Measurements from ENCODE around the gene LCTL.

Gene LCTL

GRCh38 chr15:66587020-66587419, 21.2 kb upstream of the LCTL start:
- no peak overlapping the region for H3K4me3 ChIP-seq (ENCODE audit: low read depth, low read length)
- TF ChIP-seq, protein P1, sequence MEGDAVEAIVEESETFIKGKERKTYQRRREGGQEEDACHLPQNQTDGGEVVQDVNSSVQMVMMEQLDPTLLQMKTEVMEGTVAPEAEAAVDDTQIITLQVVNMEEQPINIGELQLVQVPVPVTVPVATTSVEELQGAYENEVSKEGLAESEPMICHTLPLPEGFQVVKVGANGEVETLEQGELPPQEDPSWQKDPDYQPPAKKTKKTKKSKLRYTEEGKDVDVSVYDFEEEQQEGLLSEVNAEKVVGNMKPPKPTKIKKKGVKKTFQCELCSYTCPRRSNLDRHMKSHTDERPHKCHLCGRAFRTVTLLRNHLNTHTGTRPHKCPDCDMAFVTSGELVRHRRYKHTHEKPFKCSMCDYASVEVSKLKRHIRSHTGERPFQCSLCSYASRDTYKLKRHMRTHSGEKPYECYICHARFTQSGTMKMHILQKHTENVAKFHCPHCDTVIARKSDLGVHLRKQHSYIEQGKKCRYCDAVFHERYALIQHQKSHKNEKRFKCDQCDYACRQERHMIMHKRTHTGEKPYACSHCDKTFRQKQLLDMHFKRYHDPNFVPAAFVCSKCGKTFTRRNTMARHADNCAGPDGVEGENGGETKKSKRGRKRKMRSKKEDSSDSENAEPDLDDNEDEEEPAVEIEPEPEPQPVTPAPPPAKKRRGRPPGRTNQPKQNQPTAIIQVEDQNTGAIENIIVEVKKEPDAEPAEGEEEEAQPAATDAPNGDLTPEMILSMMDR (IDR thresholded peaks at IDR 0.05; ENCODE audit: borderline replicate concordance, insufficient read depth, low read depth, low read length): no peak

DNA sequence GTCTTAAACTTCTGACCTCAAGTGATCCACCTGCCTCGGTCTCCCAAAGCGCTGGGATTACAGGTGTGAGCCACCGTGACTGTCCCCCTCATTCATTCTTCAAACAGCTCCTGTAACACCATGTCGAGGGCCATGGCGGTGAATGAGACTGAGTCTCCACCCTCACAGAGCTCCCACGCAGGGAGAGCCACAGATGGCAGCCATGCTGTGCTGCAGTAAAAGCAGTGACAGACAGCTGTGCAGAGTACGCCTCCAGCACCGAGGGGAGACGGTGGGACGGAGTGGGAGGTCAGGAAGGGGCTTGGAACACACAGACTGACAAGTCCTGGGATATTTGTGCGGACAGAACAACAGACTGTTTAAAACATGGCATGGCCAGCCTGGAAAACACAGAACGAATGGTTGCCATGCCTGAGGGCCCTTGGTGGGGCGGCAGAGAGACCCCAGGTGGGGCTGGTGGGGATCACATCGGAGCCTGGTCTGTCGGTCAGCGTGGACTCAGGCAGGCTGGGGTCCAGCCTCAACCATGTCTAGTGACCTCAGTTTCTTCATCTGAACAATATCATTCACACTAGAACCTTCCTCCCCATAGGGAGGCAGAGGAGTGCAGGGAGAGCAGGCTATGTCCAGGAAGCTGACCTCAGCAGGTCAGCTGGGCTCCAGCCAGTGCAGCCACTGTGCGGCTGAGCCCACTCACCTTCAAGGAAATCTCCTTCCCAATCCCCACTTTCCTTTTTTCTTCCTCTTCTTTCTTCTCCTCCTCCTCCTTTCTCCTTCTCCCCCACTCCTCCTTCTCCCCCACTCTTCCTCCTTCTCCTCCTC, 20.6 kb upstream of the LCTL start:
- no peak overlapping the region for H3K4me3 ChIP-seq (ENCODE audit: low read depth, low read length)

DNA sequence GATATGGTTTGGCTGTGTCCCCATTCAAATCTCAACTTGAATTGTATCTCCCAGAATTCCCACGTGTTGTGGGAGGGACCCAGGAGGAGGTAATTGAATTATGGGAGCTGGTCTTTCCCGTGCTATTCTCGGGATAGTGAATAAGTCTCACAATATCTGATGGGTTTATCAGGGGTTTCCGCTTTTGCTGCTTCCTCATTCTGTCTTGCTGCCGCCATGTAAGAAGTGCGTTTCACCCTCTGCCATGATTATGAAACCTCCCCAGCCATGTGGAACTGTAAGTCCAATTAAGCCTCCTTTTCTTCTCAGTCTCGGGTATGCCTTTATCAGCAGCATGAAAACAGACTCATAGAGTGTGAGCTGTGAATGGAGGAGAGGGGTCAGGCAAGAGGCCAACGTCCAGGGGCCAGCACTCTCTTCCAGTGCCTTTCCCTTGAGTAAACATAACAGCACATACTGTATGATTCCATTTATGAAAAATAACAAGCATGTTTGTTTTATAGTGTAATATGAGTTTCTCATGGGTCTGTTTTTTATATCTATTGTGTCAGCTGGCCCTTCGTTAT, 16.3 kb upstream of the LCTL start:
- no peak overlapping the region for H3K4me3 ChIP-seq (ENCODE audit: low read depth, low read length)
- TF ChIP-seq, protein P1 (IDR thresholded peaks at IDR 0.05; ENCODE audit: borderline replicate concordance, insufficient read depth, low read depth, low read length): no peak

More for the DNA sequence above, 20.6 kb upstream of the LCTL start:
- TF ChIP-seq, protein P1 (IDR thresholded peaks at IDR 0.05; ENCODE audit: borderline replicate concordance, insufficient read depth, low read depth, low read length): no peak

DNA sequence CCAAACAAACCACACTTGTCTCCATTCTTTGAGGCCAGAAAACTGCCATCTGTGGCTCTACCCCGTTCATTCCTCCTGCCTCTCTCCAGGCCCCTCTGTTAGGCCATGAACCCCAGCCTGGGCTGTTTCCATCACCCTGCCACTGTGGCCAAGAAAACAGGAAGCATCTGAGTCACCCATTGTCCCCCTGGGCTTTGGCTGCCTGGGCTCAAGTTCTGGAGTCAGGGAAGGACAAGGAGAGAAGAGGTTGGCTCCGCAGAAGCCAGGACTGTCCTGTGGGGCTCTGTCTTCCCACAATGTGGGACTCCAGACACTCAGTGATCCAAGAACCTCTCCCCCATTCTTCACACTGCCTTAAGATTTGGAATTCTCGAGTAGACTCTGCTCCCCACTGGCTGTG, 14.8 kb upstream of the LCTL start:
- H3K4me3 ChIP-seq (ENCODE audit: low read depth, low read length): no peak overlapping the region
- TF ChIP-seq, protein P1 (IDR thresholded peaks at IDR 0.05; ENCODE audit: borderline replicate concordance, insufficient read depth, low read depth, low read length): no peak

GRCh38 chr15:66578286-66578875, 12.6 kb upstream of the LCTL start:
- TF ChIP-seq, protein P1 (IDR thresholded peaks at IDR 0.05; ENCODE audit: borderline replicate concordance, insufficient read depth, low read depth, low read length): no peak
- no peak overlapping the region for H3K4me3 ChIP-seq (ENCODE audit: low read depth, low read length)

DNA sequence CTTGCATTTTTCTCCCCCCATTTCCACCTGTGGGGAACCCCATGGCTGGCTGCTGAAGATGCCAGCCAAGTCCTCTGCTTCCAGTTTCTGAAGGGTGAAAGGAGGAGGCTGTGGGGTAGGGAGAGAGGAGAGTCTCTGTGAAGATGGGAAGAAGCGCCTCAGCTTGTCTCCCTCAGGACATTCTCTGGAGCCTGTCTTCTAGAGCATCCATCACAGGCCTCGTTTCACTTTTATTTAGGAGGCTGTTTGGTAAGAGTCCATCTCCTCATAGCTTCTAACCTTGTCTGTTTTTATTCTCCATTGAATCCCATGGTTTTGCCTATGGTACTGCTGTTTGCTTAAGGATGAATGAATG, 8.8 kb upstream of the LCTL start:
- H3K4me3 ChIP-seq (ENCODE audit: low read depth, low read length): no peak overlapping the region

More for the DNA sequence above, 8.8 kb upstream of the LCTL start:
- TF ChIP-seq, protein P1 (IDR thresholded peaks at IDR 0.05; ENCODE audit: borderline replicate concordance, insufficient read depth, low read depth, low read length): no peak

All from GM12875 (cell line).